GM18499 (cell line): Measurements from ENCODE around the gene KCNJ5.
A peak's percentile ranks its signal among the peaks of the same experiment; 100 is the strongest.

Experiments used
- ATAC-seq: cut with Tn5 transposase; IDR thresholded peaks from one replicate; pipeline ENCODE4 v1.9.1; 2021; ENCODE audit warnings: moderate number of reproducible peaks; ENCODE audit not compliant: insufficient read depth, unreplicated experiment

KCNJ5 gene

DNA sequence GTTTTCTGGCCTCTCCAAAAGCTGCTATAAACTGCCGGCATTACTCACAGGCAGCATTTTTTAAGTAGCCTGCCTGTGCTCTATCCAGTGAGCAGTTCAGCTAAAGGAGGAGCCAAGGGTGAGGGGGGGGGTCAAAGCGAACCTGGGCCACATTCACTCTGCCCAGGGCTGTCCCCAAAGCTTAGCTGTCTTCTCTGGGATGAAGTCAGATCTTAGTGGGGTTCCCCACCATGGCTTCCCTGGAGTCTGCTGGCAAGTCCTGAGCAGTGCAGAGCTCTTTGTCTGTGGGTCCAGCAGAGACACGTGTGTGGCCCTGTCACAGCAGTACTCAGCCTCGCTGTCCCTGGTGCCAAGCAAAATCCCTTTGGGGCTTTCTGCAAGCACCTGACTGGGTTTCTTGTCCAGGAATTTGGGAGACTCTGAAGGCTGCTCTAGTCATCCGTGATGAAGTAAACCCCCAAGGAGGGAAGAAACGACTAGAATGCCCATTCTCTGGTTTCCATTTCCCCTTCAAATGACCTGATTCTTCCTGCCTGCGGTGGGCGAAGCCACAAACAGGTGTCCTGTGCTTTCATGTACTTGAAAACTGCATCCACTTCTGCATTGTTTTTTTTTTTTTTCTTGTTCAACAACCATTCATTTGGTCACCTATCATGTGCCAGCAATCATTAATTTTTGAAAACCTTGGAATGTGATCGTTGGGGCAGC is 2.6 kb downstream of the KCNJ5 start:
- peak; percentile 78 for ATAC-seq

DNA sequence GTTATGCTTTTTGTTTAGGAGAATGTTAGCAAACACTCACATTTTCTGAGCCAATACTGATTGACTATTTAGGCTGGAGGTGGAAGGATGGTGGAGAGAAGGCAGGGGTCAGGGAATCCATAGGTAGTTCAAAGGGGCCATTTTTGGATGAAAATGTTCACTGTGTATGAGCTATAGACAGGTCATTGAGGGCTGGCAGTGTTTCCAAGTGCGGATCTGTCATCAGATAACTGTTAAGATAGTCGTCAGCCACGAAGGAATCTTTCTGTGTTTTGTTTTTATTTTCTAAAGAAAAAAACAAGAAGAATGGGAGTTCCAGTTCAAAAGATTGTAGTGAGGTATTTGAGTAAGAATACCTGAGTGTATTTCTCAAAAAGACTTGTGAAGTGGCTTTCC is 3.1 kb downstream of the KCNJ5 start:
- ATAC-seq = no peak

- ATAC-seq = no peak
Measured at GRCh38 chr11:128894685-128895084, 3.5 kb downstream of the KCNJ5 start.

- no peak for ATAC-seq
Measured at GRCh38 chr11:128895526-128895925, 4.4 kb downstream of the KCNJ5 start.

DNA sequence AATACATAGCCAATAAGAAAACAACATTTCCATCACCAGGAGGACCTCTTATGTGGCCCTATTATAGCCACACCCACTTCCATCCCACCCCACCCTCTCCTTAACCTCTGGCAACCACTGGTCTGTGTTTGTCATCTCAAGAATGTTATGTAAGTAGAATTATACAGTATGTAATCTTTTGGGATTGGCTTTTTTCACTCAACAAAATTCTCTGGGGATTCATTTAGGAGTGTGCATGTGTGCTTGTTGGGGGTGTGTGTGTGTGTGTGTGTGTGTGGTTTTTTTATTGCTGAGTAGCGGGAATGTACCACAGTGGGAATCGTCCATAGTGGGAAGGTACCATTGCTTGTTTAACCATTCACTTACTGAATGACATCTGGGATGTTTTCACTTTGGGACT is 5.2 kb downstream of the KCNJ5 start:
- no peak for ATAC-seq

DNA sequence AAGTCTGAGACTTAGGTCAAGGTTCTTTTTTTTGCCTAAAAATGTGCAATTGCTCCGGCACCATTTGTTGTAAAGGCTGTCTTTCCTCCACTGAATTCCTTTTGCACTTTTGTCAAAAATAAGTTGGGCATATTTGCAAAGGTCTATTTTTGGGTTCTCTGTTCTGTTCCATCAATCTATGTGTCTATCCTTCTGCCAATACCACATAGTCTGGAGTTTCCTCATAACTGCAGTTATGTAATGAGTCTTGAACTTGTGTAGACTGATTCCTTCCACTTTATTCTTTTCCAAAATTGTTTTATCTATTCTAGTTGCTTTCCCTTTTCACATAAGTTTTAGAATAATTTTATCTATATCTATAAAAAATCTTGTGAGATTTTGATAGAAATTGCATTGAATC is 6.7 kb downstream of the KCNJ5 start:
- ATAC-seq = no peak

DNA sequence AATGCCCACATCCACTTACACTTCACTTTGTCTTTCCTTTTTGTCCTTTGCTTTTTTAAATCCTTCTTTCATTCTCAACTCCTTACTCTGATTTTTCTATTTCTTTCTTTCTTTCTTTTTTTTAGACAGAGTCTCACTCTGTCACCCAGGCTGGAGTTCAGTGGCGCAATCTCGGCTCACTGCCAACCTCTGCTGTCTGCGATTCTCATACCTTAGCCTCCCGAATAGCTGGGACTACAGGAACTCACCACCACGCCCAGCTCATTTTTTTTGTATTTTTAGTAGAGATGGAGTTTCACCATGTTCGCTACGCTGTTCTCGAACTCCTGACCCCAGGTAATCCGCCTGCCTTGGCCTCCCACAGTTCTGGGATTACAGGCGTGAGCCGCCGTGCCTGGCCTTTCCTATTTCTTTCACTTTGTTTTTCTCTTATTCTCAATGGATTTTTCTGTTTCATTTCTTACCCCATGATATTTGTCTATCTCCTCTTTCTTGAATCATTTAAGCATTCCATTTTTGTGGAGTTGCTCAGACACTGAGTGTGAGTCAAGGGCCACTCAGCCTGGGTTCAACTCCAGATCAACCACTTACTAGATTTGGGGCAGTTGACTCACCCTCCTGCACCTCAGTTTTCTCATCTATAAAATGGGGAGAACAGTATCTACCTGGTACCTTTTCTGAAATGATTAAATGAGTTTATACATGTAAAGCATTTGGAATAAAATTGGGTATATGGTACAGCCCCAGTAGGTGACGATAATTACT is 7.6 kb downstream of the KCNJ5 start:
- ATAC-seq = no peak

DNA sequence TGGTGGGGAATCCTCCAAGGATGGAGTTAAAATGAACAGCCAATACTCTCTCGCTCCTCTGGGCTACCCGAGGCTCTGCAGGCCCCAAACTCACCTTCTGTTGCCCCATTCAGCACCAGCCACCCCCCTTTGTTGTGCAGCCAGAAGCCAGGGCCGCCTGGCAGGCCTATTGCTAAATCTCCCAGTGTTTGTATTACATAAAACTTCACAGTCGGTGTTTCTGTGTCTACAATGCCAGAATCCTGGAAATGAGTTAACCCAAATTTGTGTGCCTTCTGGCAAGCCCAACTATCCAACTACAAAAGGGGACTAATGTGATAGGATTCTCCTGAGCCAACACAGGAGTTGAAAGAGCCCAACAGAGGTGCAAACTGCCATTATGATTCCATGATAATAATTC is 9.3 kb downstream of the KCNJ5 start:
- no peak for ATAC-seq

- no peak for ATAC-seq
Measured at GRCh38 chr11:128901653-128902514, 10.7 kb downstream of the KCNJ5 start.

- ATAC-seq = no peak
Measured at GRCh38 chr11:128902515-128903066, 11.4 kb downstream of the KCNJ5 start.

DNA sequence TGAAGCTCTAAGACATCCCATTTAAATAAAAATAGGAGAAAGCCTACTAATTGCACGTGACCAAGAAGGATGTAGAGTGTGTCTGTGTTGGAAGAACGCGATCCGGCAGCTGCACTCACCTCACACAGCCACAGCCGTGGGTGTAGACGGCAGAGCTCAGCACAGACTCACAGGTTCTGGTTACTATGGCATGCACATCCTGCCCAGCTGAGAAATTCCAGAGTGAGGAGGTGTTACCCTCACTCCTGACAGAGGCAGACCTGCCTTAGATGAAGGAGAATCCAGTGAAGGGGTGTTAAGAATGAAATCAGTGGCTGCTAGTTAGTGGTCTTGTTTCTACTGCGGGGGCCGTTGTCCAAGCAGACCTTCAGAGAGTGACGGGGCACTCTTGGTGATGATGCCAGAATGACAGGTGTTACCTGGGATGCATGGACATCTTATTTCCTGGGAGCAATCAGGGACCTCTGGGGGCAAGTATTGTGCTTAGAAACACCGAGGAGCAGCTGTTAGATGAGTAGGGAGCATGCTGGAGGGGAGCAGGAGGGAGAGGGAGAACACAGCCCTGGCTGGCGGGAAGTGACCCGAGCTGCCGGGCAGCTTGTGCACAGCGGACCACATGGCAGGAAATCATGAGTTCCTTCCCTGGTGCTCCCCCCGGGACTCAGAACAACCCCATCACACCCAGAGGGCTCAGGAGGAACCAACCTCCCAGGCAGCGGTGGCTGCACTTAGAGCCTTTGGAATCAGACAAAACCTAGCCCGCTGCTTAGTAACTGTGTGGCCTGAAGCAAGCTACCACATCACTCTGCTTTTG is 12.3 kb downstream of the KCNJ5 start:
- no peak for ATAC-seq

DNA sequence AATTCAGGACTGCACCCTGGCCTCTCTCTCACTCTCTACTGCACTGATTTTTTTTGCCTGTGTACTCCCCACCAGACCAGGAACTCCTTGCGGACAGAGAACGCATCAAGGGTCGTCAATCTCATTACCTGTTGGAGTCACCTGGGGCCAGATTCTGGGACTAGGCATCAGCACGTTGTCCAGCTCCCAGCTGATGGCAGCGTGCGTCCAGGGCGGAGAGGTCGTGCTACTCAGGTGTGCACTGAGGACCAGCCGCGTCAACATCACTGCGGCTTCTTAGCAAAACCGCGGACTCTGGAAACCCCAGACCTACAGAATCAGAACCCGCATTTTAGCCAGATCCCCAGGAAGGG is 13.1 kb downstream of the KCNJ5 start:
- ATAC-seq = no peak

DNA sequence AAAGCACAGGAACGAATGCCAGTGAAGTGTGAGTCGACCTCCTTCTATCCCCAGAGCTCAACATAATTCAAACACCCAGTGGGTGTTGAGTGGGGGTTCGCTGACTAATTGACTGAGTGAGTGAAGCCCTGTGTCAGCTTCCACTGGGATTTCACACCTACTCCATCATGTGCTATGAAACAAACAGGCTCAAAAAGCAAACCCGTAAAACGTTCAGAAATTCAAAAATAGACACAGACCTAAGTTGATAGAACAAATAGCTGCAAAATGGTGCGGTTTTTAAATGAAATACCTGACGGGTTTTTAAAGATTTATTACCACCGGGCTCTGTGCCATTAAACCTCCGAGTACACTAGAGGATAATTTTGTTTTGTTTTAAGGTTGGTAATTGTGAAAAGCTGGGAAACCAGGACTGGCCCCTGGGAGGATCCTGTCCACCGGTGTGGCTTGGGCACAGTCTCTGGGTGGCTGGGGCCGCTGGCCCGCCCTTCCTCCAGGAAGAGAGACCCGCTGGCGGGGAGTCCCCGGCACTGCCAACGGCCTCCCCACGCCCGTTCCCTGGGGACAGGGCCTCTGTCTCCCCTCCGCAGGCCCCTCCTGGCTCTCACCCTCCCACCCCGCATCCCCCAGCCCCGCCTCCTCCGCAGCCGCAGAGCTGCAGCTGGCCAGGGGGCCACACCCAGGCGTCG is 13.6 kb downstream of the KCNJ5 start:
- no peak for ATAC-seq

DNA sequence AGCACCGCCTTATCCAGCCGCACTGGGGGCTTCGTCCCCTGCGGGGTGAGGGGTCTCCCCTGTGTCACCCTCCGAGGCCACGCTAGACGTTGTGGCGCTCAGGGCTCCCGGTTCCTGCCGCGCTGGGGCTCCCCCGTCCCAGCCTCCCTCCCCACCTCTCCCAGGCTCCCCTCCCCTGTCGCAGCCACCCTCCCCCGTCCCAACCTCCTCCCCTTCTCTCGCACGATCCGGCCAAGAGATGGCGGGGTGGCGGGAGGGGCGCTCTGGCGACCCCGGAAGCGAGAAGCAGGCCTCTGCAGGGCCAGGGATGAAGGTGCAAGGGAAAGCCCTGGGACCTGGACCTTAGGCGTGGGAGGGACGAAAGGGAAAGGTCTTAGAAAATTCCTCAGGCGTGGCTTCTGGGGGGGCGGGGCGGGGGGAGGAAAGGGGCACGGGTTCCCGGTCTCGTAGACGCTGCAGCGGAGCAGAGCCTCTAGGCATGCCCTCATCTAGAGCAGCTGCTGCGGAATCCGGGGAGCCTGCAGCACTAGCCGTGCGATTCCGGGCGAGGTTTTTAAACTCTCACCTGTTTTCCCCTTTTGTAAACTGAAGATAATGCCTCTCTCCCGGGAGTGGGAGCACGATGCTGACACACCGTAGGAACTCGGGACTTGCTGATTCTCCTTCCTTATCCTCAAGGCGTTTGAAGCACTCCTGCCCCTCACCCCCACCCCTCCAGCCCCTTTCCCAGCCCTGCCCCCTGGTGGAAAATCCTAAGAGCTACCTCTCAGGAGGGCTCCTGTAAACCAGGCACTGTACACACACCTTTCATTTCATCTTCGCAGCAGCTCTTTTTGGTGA is 14.4 kb downstream of the KCNJ5 start:
- ATAC-seq = no peak

DNA sequence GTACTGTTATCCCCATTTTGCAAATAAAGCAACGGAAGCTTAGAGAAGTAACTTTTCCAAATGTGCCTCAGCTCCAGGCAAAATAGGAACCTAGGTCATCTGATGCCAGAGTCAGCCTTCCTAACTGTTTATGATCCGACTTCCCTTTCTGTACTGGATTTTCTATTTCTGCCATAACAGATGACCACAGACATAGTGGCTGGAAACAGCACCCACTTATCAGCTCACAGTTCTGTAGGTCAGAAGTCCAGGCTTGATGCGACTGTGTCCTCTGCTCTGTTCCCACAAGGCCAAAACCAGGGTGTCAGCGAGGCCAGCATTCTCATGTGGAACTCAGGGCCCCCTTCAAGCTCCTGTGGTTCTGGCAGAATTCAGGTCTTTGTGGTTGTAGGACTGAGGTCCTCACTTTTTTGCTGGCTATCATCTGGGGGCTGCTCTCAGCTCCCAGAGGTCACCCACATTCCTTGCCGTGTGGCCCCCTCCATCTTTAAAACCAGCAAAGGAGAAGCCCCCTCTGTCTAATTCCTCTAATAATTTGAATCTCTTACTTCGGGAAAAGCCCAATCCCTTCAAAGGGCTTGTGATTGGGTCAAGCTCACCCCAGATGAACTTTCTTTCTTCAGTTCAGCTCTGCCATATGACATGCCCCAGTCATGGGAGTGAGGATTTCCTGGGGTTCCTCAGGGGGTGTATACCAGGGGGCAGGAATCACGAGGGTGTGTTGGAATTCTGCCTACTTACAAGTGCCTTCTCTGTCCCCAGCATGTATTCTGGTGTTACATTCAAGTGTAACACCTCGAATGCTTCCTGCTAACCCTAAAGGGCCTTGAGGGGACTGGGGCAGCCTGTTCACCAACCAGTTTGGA is 15.3 kb downstream of the KCNJ5 start:
- no peak for ATAC-seq

DNA sequence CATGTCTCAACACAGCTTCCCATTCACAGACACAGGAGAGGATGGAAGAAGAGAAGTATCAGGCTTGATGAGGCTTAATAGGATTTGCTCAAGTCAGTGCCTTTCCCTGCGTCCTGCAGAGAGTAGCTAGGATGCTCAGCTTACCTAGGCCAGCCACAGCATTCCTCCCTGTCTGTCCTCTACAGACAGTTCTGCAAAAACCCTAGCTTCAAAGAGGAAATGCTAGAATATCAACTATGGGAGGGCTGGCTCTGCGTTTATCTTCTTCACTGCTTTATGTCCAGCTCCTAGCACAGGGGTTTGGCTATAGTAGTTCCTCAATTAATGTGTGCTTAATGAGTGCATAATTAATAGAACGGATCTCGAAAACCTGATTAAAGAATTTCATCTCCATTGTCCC is 16.4 kb downstream of the KCNJ5 start:
- ATAC-seq = no peak

- no peak for ATAC-seq
Measured at GRCh38 chr11:128908391-128909246, 17.5 kb downstream of the KCNJ5 start.
